Adrenal gland (tissue), 5 donors: Measurements from ENCODE around the gene SUN2.

Experiments
- CTCF ChIP-seq, 6 experiments: fragments of 450-650 bp in 4 of 6; fragments of 200-600 bp in 2 of 6; sonication (generic) in 1 of 6; IDR thresholded peaks; 1 replicate in 5 of 6; 2 replicates in 1 of 6; pipeline versions ENCODE4 v1.5.1 to v1.8.0; 2016 to 2021; ENCODE audit warnings: antibody characterized with exemption in 6 of 6, mild to moderate bottlenecking in 2 of 6, moderate library complexity in 1 of 6
- POLR2A ChIP-seq, 2 donors: fragments of 450-650 bp; IDR thresholded peaks; one replicate each; pipeline ENCODE4 v1.6.1; 2017; ENCODE audit warnings: antibody characterized with exemption in 2 of 2, mild to moderate bottlenecking in 2 of 2, moderate library complexity in 1 of 2
- donor health status: DM: no; HTN: no; CAD: no.

GRCh38 chr22:38734421-38735100, 21.2 kb downstream of the SUN2 start:
- no peak for TF ChIP-seq CTCF (IDR thresholded peaks at IDR 0.05)
- no peak for TF ChIP-seq POLR2A (IDR thresholded peaks at IDR 0.05)
